NCI-H2196 (cell line): Measurements from ENCODE around the gene EEF2.
"Not testable (repeated sequence)": the region's sequence is repeated elsewhere in the genome, so short reads cannot be mapped to it uniquely, and the experiment has no call there.

Experiments used
- DNase-seq: peaks from one replicate; lab custom pipeline; 2025; ENCODE audit not compliant: unreplicated experiment; lab: John Stamatoyannopoulos, UW

EEF2 gene

DNA sequence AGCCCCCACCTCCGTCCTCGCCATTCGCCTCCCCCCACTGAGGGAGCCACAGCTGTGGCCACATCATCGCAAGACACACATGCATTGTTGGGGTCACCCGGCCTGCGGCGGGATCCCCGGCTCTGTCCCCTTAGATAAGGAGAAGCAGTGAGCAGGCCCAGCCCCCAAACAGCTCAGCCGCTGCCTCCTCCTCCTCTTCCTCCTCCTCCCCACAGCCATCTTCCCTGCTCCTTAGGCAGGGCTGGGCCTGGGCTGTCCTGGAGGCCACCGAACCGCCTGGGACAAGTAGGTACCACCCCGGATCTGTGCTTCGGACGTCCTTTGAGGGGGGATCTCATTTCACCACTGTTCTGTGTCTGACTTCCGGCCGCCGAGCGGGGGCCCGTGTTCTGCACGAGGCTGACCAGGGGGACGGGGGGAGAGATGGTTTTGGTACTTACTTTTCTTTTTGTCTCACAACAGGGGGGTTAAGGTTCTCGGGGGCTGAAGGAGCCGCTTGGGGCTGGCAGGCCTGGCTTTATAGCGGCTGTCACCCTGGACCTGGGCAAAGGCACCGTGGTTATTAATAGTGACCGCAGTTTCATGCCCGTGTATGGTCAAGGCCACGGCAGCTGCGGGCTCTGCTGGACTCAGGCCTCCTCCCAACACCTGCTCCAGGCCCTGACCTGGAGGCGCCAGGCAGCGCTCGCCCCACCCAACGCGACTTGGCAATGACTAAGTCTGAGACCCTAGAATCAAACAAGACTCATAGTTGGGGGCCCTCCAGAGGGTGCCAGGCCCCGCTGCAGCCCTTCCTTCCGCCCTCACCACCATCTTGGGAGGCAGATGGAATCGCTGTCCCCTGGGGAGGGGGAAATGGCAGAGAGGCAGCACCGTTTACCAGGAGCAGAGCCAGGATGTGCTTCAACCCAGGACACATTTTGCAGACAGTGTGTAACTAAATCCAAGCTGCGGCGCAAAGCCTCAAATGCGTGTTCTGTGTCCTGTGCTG, 34.1 kb downstream of the EEF2 start:
- DNase-seq: peak; percentile 43

DNA sequence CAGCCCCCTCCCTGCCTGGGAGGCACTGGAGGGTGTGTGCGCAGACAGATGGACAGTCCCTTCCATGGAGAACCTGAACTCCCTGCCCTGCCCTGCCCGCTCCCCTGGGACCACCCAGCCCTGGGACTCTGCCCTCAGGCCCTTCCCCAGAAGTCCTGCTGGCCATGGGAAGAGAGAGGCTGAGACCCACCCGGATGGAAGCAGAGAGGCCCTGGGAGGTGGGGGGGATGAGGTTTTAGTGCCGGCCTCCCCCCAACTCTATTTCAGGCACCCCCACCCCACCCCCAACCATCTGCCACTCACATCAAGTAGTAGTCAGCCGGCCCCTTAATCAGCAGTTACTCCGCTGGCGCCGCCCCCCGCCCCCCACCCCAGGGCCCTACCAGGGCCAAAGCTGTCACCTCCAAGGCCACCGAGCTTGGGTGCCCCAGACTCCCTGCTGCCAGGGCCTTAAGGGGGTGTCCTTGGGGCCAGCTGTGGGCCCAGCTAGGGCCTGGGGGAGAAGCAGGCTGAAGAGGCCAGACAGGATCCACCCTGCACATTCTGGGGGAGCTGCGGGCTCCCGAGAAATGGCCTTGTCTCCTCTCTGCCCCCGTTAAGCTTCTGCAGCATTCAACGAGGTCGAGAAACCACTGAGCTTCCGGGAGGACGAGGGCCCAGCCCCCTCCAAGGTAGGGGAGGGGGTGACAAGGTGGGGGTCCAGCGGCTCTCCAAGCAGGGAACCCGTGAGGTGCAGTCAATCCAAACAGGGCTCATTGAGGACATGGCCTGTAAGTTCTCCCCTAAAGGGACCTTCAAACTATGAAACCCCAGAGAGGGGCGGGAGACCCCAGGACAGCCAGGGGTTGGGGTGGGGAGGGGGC, 35.0 kb downstream of the EEF2 start:
- no peak for DNase-seq

DNA sequence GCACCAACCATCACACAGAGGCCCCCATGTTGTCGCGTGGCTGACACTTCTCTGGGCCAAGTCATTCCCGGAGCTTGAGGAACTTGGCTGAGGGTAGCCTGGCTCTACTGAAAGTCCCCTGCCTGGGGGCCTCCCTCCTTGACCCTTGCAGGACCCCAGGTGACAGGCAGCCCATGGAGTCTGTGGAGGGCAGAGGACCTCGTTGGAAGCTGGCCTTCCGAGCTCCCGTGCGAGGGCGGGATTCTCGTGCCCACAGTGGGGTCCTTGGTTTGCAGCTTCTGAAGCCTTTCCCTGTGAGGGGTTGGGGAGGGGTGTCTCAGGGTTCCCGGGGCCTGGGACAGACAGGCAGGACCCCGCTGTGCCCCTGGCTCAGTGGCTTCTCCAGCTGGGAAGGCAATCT, 36.0 kb downstream of the EEF2 start:
- no peak for DNase-seq

DNA sequence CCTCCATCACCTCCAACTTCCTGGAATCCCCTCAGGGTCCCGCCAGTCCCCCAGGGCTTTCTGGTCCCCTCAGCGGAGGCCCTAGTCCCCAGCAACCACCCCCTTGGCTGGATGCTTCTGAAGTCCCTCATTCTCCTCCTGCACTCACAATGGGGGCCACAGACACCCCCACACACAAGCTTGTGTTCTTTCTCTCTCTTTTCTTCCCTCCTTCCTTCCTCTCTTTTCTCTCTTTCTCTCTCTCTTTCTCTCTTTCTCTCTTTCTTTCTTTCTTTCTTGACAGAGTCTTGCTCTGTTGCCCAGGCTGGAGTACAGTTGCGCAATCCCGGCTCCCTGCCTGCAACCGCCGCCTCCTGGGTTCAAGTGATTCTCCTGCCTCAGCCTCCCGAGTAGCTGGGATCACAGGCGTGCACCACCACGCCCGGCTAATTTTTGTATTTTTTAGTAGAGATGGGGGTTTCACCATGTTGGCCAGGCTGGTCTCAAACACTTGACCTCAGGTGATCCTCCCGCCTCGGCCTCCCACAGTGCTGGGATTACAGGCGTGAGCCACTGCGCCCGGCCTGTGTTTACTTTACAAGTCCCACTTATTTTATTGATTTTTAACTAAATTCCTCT, 37.8 kb downstream of the EEF2 start:
- DNase-seq: not testable (repeated sequence)

DNA sequence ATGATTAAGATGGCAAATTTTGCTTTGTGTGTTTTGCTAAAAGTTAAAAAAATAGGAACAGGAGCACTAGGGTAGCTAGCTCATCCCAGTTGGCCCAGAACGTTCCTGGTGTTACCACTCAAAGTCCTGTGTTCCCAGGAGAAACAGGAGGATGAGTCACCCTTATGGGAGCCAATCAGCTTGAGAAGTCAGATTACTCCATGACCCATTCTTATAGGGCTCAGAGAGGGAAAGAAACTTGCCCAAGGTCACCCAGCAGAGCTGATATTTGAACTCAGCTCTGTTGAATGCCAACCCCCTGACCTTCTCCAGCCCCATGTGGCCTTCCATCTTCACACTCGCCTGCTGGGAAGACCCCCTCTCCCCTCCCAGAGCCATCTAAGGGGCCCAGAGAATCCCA, 39.4 kb downstream of the EEF2 start:
- no peak for DNase-seq

DNA sequence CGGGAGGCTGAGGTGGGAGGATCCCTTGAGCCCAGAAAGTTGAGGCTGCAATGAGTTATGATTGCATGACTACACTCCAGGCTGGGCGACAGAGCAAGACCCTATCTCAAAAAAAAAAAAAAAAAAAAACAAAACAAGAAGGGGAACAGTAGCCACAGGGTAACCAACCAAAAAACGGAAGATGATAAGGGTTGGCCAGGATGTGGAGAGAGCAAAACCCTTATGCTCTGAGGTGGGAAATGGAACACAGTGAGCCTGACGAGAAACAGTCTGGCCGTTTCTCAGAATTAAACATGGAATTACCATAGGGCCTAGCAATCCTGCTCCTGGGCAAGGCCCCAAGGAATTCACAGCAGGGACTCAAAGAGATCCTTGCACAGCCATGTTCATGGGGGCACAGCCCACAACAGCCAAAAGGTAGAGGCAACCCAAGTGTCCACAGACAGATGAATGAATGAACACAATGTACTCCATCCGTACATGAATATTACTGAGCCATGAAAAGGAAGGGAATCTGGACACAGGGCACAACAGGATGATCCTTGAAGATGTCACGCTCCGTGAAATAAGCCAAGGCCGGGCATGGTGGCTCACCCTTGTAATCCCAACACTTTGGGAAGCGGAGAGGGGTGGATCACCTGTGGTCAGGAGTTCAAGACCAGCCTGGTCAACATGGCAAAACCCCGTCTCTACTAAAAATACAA, 41.1 kb downstream of the EEF2 start:
- DNase-seq: no peak

GRCh38 chr19:3942790-3943409, 42.4 kb downstream of the EEF2 start:
- DNase-seq: no peak

GRCh38 chr19:3938300-3938950, 46.8 kb downstream of the EEF2 start:
- DNase-seq: not testable (repeated sequence)

DNA sequence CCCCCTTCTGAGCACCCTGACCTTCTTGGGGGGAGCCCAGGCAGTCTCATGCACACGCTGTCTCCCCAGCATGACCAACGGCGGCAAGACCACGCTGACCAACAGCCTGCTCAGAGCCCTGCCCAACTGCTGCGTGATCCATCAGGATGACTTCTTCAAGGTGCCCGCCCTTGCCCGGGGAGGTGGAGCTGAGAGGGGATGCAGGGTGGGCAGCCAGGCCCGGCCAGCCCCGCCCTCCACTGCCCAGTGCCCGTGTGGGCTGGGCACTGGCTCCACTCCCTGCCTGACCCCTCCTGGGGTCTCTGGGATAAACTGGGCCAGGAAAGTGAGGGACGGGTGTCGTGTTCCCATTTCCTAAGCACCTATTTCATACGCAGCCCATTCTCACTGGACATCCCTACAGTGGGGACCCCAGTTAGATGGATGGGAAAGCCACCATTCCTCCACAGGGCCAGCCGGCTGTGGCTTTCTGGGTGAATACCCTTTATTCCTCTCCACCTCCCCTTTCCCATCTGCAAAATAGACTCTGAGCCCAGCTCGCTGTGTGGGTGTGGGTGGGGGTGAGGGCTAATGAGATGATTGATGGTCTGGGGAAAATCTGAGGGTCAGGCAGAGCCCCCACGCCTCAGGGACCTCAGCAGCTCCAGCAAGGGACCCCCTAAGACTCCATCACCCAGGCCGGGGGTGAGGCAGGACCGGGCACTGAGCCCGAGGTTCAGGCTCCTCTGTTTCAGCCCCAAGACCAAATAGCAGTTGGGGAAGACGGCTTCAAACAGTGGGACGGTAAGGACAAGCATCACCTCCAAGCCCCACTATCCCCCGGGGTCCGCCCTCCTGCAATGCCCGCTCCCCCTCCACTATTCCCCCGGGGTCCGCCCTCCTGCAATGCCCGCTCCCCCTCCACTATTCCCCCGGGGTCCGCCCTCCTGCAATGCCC, 48.5 kb downstream of the EEF2 start:
- no peak for DNase-seq

- no peak for DNase-seq
Measured at GRCh38 chr19:3932931-3933810, 52.1 kb downstream of the EEF2 start, which contains the start of gene NMRK2. TSS of gene NMRK2 (plus strand) at chr19:3933069. CDS start at chr19:3933672, 603 bp downstream.

DNA sequence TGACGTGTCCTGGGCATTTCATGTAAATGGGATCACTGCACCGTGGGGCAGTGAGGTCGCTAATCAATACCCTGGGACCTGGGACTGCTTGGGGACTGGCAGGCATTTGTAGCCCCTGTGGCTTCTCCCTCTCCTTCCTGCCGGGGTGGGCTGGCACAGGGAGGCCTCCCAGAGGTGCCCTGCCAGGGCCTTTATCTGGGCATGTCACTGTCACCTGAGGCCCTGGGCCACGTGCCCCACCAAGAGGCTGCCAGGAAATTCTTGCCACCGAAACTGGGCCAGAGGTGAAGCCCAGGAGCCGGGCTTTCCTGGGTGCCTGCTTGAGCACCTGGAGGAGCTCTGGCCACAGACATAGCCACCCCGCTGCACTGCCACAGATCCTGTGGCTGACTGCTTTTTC, 54.2 kb downstream of the EEF2 start:
- DNase-seq: no peak
